Peyer's patch (tissue), 4 donors: ENCODE measurements around the gene PGBD5.

Source experiments
- POLR2A ChIP-seq, 2 donors: fragments of 450-650 bp; IDR thresholded peaks; one replicate each; pipeline ENCODE4 v1.5.1; 2017; ENCODE audit warnings: antibody characterized with exemption in 2 of 2, mild to moderate bottlenecking in 2 of 2, moderate library complexity in 2 of 2
- TF ChIP-seq, protein P1 (sequence below), 6 experiments: fragments of 450-650 bp in 4 of 6; fragments of 200-600 bp in 2 of 6; sonication (generic) in 1 of 6; IDR thresholded peaks; one replicate each; pipeline ENCODE4 v1.5.1; 2017 to 2019; ENCODE audit warnings: antibody characterized with exemption in 6 of 6, mild to moderate bottlenecking in 3 of 6, moderate library complexity in 1 of 6

DNA sequence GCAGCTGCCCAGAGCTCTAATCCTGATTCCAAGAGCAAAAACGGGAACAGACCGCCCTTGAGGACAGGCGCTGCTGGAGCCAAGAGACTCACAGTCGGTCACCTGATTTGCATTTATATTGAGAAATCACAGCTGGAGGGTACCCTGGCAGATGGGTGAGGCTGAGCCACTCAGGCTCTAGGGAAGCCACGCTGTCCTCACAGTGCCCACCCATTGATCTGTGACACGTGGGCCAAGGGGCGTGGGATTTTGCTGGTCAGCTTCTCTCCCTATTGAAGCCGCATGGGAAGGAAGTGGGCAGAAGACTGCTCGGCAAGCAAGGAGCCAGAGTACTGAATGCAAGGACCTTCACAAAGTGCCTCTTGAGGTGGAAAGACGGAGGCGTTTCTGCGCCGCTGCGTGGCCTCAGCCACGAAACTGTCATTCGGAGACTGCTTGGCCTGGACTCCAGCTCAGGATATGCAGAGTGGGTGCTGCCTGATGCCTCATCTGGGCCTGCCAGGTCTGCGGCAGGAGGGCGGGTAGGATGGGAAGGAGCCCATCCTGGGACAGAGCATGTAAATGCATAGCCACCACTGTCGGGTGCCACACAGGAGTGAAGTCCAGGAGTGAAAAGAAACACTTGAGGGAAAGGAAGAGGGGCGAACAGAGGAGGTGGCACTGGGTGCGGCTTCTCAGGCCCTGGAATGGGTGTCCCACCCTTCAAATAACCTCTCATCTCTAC lies 139.8 kb downstream of the PGBD5 start:
- no peak for TF ChIP-seq POLR2A (IDR thresholded peaks at IDR 0.05)
- TF ChIP-seq, protein P1, sequence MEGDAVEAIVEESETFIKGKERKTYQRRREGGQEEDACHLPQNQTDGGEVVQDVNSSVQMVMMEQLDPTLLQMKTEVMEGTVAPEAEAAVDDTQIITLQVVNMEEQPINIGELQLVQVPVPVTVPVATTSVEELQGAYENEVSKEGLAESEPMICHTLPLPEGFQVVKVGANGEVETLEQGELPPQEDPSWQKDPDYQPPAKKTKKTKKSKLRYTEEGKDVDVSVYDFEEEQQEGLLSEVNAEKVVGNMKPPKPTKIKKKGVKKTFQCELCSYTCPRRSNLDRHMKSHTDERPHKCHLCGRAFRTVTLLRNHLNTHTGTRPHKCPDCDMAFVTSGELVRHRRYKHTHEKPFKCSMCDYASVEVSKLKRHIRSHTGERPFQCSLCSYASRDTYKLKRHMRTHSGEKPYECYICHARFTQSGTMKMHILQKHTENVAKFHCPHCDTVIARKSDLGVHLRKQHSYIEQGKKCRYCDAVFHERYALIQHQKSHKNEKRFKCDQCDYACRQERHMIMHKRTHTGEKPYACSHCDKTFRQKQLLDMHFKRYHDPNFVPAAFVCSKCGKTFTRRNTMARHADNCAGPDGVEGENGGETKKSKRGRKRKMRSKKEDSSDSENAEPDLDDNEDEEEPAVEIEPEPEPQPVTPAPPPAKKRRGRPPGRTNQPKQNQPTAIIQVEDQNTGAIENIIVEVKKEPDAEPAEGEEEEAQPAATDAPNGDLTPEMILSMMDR (IDR thresholded peaks at IDR 0.05): no peak
